Measurements from ENCODE around the gene ACKR4.
"Not testable (repeated sequence)": the region's sequence is repeated elsewhere in the genome, so short reads cannot be mapped to it uniquely, and the experiment has no call there.

Gene ACKR4

DNA sequence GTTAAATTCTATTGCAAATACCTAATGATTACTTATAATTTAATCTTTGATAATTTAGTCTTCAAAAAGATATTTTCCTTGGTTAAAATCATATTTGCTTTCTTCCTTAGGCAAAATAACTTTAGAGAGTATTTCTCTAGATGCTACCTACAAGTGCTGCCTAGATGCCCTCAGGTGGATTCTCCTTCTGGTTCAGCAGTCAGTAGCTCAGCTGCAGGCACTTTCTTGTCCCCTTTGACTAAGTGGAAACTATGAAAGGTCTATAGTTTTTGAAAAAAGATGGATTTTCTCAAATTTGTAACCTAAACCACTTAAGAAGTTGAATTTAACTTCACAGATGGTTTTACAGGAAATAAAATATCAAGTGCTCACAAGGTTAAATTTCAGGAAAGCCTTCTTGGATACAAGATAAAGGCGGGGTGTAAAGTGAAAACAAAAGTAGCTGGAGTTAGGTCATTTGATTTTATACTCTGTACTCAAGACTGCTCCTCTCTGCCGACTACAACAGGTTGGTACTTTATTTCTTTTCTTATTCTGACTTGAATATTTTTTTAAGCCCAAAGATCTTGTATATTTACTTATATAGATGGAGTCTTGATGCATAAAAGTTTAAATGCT is at the start of gene ACKR4:
Gene ACKR4, plus strand, starts transcription at position 455 of the 618 bp plus-strand sequence. CDS start 3,128 bp downstream, outside the sequence.
- no peak for DNase-seq (ENCODE audit: extremely low read depth in 1 of 2, low read depth in 1 of 2)

DNA sequence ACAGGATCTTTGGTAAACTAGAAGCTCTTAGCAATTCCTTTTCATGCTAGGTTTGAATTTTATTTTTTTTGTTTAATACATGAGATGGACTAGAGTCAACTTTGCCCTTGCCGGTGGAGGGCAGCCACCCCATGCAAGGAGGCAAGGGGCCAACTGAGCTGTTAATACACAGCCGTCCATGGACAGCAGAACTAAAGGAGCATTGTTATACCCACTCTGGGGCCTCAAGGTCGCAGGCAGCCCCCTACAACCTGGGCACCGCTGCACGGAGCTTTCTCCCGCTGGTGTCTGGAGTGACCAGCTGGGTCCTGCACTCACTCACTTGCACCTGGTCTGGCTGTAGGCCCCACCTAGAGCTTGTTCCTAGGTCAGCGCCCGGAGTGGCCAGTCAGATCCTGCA is 47.9 kb upstream of the ACKR4 start:
- no peak for DNase-seq (ENCODE audit: extremely low read depth in 1 of 2, low read depth in 1 of 2)

- DNase-seq (ENCODE audit: extremely low read depth in 1 of 2, low read depth in 1 of 2) = no peak
Observed at GRCh38 chr3:132549890-132550578, 47.0 kb upstream of the ACKR4 start.

DNA sequence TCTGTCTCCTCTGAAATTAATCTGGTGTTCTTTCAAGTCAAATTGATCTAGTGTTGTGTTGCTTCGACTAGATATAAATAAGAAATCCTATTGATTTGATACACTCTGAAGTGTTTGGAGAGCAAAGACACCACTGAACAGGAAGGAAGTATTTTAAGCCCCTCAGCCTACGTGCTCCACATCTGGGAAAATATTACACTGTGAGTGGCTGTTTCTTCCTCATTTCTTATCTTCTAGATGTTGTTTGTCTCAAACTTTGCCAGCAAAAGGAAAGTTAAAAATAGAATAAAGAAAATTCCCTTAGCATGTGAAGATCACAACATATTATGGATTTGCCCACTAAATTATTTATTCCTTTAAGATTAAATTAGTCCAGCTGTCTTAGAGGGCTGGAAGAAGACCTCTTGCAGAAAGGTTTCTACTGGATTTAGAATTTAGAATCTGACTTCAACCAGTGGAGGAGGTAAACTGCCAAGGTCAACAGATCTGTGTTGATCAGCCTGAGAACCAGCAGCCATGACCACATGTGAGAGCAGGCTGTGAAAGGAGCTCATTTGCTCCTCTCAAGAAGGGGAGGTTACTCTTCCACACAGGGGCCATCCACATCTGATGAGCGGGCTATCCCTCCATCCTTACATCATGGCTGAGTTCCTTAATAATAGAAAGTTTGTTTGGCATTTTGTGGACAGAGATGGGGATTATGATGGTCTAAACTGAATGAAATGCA is 46.3 kb upstream of the ACKR4 start:
- DNase-seq (ENCODE audit: extremely low read depth in 1 of 2, low read depth in 1 of 2) = no peak

DNA sequence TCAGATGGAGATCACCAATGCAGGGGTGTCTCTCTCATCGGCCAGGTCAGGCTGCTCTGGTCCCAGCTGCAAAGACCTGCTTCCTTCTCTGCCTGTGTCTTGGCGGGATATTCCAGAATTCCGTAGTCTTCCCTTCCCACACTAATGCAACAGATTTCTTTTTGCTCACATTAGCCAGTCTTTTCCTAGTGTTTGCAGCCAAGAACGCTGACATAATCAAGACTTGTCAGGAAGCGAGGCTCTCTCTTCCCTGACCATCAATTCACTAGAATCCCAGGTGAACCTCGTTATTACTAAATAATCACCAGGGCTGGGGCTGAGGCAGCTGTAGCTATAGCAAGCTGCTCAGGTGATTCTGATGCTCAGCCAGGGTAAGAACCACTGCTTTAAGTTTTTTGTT is 43.2 kb upstream of the ACKR4 start:
- no peak for DNase-seq (ENCODE audit: extremely low read depth in 1 of 2, low read depth in 1 of 2)

DNA sequence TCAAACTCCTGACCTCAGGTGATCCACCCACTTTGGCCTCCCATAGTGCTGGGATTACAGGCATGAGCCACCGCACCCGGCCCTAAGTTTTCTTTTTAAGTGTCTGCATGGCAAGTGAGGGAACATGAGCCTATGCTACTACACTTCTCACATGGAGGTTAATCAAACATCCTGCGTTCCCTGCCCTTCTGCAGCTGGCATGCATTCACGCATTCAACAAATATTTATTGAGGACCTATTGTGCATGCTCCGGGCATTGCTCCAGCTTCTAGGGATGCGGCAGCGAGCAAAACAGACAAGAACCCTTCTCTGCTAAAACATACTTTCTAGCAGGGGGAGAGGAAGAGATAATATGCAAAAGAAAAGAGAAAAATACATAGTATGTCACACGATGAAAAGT is 42.6 kb upstream of the ACKR4 start:
- no peak for DNase-seq (ENCODE audit: extremely low read depth in 1 of 2, low read depth in 1 of 2)

- no peak for DNase-seq (ENCODE audit: extremely low read depth in 1 of 2, low read depth in 1 of 2)
Observed at GRCh38 chr3:132555306-132556035, 41.6 kb upstream of the ACKR4 start.

DNA sequence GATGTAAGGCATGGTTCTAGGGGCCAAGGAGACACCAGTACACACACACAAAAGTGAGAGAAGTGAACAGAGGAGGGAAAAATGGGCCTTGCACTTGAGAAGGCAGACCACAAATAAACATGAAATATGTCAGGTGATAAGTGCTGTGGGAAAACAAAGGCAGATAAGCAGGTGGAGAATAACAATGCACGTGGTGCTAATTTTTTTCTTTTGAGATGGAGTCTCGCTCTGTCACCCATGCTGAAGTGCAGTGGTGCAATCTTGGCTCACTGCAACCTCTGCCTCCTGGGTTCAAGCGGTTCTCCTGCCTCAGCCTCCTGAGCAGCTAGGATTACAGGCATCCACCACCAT is 41.1 kb upstream of the ACKR4 start:
- not testable (repeated sequence) for DNase-seq (ENCODE audit: extremely low read depth in 1 of 2, low read depth in 1 of 2)

- DNase-seq (ENCODE audit: extremely low read depth in 1 of 2, low read depth in 1 of 2) = no peak
Observed at GRCh38 chr3:132556508-132557159, 40.4 kb upstream of the ACKR4 start.

- DNase-seq (ENCODE audit: extremely low read depth in 1 of 2, low read depth in 1 of 2) = no peak
Observed at GRCh38 chr3:132561003-132561402, 36.1 kb upstream of the ACKR4 start.

DNA sequence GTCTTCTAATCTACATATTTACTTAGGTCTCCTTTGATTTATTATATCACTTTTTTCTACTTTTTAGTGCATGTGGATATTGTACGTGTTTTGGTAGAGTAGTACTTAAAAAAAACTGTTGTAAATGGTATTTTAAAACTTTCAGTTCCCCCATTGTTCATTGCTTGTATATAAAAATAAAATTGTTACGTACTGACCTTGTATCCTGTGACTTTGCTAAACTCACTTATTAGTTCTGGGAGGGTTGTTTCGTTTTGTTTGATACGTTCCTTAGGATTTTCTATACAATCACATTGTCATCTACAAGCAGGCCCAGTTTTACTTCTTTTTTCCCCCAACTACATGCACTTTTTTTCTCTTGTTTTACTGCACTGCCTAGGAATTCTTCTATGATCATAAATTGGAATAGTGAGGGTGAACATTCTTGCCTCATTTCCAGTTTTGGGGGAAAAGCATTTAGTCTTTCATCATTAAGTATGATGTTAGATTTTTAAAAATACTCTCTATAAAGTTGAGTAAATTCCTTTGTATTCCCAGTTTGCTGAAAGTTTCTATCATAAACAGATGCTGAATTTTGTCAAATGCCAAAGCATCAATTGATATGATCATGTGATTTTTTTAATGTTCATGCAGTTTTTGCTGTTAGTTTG is 33.5 kb upstream of the ACKR4 start:
- DNase-seq (ENCODE audit: extremely low read depth in 1 of 2, low read depth in 1 of 2) = no peak

DNA sequence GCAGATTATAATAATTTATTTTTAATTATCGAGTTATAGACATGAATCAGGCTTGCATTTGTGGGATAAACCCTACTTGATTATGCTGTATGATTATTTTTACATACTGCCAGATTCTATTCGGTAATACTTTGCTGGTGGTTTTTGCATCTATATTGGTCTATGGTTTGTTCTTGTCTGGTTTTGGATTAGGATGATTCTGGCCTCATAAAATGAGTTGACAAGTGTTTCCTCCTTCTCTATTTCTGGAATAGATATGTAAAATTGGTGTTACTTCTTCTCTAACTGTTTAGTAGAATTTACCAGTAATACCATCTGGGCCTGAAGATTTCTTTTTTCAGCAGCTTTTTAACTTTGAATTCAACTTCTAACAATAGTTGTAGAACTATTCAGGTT is 33.0 kb upstream of the ACKR4 start:
- no peak for DNase-seq (ENCODE audit: extremely low read depth in 1 of 2, low read depth in 1 of 2)

GRCh38 chr3:132568422-132568821 is 28.6 kb upstream of the ACKR4 start:
- DNase-seq (ENCODE audit: extremely low read depth in 1 of 2, low read depth in 1 of 2) = no peak

DNA sequence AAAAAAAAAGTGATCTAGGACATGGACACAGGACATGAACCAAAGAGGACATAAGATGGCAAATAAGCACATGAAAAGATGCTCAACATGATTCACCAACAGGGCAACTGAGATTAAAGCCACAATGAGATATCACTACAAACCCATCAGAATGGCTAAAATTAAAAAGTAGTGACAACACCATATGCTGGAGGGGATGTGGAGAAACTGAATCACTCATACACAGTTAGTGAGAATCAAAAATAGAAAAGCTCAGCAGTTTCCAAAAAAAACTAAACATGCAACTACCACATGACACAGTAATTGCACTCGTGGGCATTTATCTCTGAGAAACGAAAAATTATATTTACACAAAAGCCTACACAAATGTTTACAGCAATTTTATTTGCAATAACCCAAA is 27.9 kb upstream of the ACKR4 start:
- DNase-seq (ENCODE audit: extremely low read depth in 1 of 2, low read depth in 1 of 2) = no peak

- no peak for DNase-seq (ENCODE audit: extremely low read depth in 1 of 2, low read depth in 1 of 2)
Observed at GRCh38 chr3:132569580-132569979, 27.5 kb upstream of the ACKR4 start.

DNA sequence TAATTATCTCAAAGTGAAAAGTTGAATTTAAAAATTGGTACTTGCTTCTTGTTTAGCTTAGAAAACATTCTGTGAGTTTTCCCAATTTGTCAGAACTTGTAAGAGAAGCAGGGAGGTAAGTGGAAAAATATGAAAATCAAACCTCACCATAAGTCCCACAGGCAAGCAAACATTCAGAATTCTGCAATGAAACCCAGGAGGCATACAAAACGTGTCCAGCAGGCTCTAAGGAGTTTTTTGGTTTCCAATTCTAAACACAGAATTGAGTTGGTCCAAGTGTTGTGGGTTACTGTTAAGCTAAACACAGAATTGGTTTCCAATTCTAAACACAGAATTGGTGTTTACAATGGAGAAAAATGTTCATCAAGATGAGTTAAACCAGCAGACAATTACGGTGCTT is 27.1 kb upstream of the ACKR4 start:
- DNase-seq (ENCODE audit: extremely low read depth in 1 of 2, low read depth in 1 of 2) = no peak

- no peak for DNase-seq (ENCODE audit: extremely low read depth in 1 of 2, low read depth in 1 of 2)
Observed at GRCh38 chr3:132573797-132574211, 23.3 kb upstream of the ACKR4 start.

- no peak for DNase-seq (ENCODE audit: extremely low read depth in 1 of 2, low read depth in 1 of 2)
Observed at GRCh38 chr3:132587401-132587800, 9.7 kb upstream of the ACKR4 start.

GRCh38 chr3:132592216-132592615 is 4.9 kb upstream of the ACKR4 start:
- no peak for DNase-seq (ENCODE audit: extremely low read depth in 1 of 2, low read depth in 1 of 2)

- no peak for DNase-seq (ENCODE audit: extremely low read depth in 1 of 2, low read depth in 1 of 2)
Observed at GRCh38 chr3:132593241-132593946, 3.7 kb upstream of the ACKR4 start.

Measured in activated CD8-positive, alpha-beta memory T cell treated with anti-CD3 and anti-CD28 coated beads for 1 hour (primary cell).